ENCODE data around the gene FNIP2. TPM values are rescaled to one million over a fixed set of nuclear protein-coding genes. Genes with fewer than 3 reads are reported as not detected.
"Not testable (repeated sequence)": the region's sequence is repeated elsewhere in the genome, so short reads cannot be mapped to it uniquely, and the experiment has no call there.

FNIP2 gene
- total and polyA plus RNA-seq, 9 of the 15 experiments (the other 6 are each of a cell fraction or from before 2014, with no cell fraction given) = 1.7 to 15.5 (median 8.3) TPM

DNA sequence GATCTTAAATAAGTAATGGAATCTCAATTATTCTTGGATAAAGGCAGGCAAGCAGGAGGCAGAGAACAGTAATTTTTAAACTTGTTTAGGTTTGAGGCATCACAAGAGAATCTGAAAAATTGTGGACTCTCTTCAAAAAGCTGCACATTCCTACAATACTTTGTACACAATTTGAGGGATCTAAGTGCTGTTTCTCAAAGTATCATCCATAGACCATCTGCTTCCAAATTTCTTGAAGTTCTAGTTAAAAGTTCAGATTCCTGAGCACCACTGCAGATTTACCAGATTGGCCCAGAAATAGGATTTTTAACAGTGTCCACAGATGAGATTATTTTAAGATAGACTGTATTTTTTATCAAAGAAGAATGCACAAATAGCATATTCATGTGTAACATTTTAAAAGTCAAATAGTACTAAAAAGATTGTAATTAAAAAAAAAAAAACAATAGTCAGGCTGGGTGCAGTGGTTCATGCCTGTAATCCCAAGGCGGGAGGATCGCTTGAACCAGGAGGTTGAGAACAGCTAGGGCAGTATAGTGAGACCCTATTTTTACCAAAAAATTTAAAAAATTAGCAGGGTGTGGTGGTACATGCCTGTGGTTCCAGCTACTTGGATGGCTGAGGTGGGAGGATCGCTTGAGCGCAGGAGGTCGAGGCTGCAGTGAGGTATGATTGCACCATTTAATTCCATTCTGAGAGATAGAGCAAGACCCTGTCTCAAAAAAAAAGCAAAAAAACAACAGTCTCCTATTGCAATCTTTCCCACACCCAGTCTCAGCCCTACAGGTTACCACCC is 14.2 kb upstream of the FNIP2 start:
- H3K4me3 ChIP-seq = no peak overlapping the region
- peaks cover 0 to 3% of the 10 kb centered on the region in 2 experiments; a peak in 1 of 5 replicates for H3K4me1 ChIP-seq (replicated peaks in 1 of 2; ENCODE audit: control insufficient read depth in 2 of 2, insufficient read depth in 2 of 2, low read length in 2 of 2)
- no peak overlapping the region for H3K27ac ChIP-seq (ENCODE audit: extremely low read depth, low read depth, low read length)
- H3K9me1 ChIP-seq (ENCODE audit: control insufficient read depth, insufficient read depth, low read length) = no peaks in the 10 kb centered on the region
- H3K9ac ChIP-seq (ENCODE audit: insufficient read depth in 1 of 2, low read depth in 2 of 2, low read length in 2 of 2) = no peak overlapping the region
- intact Hi-C loops (cut with micrococcal nuclease) (no loop called here), in situ Hi-C loops (cut with MboI) (no loop called here)
- POLR2A ChIA-PET = interaction anchor here (0.6 to 1.5 kb wide), 2 partner anchors 9 to 57 kb away, joined by 4 read pairs; no protein-coding TSS in a partner anchor
- WGBS (ENCODE audit: insufficient coverage, low coverage, missing lambda C conversion rate) = 77% methylated on average over 5 of the region's 5 CpGs
- H3K4me2 ChIP-seq (ENCODE audit: insufficient read depth, low read length) = no peak overlapping the region
- FAIRE-seq = no peak
- no peaks in the 10 kb centered on the region for H4K20me1 ChIP-seq (replicated peaks; ENCODE audit: control insufficient read depth, insufficient read depth, low read length)
- no peaks in the 10 kb centered on the region for H3K27me3 ChIP-seq (ENCODE audit: control insufficient read depth in 2 of 2, insufficient read depth in 2 of 2, low read length in 2 of 2)
- CTCF ChIA-PET (ENCODE audit: low intra/inter-chr PET ratio) = no interaction called here
- DNase-seq (ENCODE audit: extremely low read depth in 1 of 4, low spot score in 3 of 4) = no peak
- H2AFZ ChIP-seq (ENCODE audit: low read depth, low read length) = no peak overlapping the region
- H3K79me2 ChIP-seq (ENCODE audit: control insufficient read depth, insufficient read depth, low read length) = no peaks in the 10 kb centered on the region
- H3K36me3 ChIP-seq (ENCODE audit: control insufficient read depth, insufficient read depth, low read length) = no peaks in the 10 kb centered on the region
- ATAC-seq = no peak
- TF ChIP-seq ZNF165 (CRISPR knock-in tag; IDR thresholded peaks at IDR 0.05; ENCODE audit: borderline replicate concordance) (no peak), MTA2 (IDR thresholded peaks at IDR 0.05; ENCODE audit: low read depth) (no peak), EP300 (IDR thresholded peaks at IDR 0.05; ENCODE audit: low read length) (no peak), SRSF9 (IDR thresholded peaks at IDR 0.05; ENCODE audit: borderline replicate concordance, low read depth, low read length) (no peak)
- TF ChIP-seq, protein P1, sequence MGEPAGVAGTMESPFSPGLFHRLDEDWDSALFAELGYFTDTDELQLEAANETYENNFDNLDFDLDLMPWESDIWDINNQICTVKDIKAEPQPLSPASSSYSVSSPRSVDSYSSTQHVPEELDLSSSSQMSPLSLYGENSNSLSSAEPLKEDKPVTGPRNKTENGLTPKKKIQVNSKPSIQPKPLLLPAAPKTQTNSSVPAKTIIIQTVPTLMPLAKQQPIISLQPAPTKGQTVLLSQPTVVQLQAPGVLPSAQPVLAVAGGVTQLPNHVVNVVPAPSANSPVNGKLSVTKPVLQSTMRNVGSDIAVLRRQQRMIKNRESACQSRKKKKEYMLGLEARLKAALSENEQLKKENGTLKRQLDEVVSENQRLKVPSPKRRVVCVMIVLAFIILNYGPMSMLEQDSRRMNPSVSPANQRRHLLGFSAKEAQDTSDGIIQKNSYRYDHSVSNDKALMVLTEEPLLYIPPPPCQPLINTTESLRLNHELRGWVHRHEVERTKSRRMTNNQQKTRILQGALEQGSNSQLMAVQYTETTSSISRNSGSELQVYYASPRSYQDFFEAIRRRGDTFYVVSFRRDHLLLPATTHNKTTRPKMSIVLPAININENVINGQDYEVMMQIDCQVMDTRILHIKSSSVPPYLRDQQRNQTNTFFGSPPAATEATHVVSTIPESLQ (CRISPR knock-in tag; IDR thresholded peaks at IDR 0.05) = no peak
- no TSS peak for BruUV-seq (replicated peaks)
- H3K9me3 ChIP-seq (replicated peaks; ENCODE audit: control insufficient read depth, insufficient read depth, low read depth, low read length) = no peaks in the 10 kb centered on the region

DNA sequence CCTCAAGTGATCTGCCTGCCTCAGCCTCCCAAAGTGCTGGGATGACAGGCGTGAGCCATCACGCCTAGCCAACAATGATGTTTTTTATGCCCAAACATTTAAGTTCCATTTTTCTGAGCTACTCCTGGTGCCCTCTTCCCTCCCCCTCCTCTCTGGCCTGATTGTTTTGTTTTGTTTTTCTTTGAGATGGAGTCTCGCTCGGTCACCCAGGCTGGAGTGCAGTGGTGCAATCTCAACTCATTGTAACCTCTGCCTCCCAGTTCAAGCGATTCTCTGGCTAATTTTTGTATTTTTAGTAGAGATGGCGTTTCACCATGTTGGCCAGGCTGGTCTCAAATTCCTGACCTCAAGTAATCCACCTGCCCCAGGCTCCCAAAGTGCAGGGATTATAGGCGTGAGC is 13.0 kb upstream of the FNIP2 start:
- FAIRE-seq; H3K9ac ChIP-seq (ENCODE audit: insufficient read depth in 1 of 2, low read depth in 2 of 2, low read length in 2 of 2); H3K79me2 ChIP-seq (ENCODE audit: control insufficient read depth, insufficient read depth, low read length); H3K4me3 ChIP-seq; BruUV-seq (replicated peaks); H3K4me1 ChIP-seq (replicated peaks in 1 of 2; ENCODE audit: control insufficient read depth in 2 of 2, insufficient read depth in 2 of 2, low read length in 2 of 2); H3K4me2 ChIP-seq (ENCODE audit: insufficient read depth, low read length); H3K27me3 ChIP-seq (ENCODE audit: control insufficient read depth in 2 of 2, insufficient read depth in 2 of 2, low read length in 2 of 2); in situ Hi-C loops (cut with MboI); H3K9me3 ChIP-seq (replicated peaks; ENCODE audit: control insufficient read depth, insufficient read depth, low read depth, low read length); H4K20me1 ChIP-seq (replicated peaks; ENCODE audit: control insufficient read depth, insufficient read depth, low read length); H2AFZ ChIP-seq (ENCODE audit: low read depth, low read length); DNase-seq (ENCODE audit: extremely low read depth in 1 of 4, low spot score in 3 of 4); intact Hi-C loops (cut with micrococcal nuclease); H3K36me3 ChIP-seq (ENCODE audit: control insufficient read depth, insufficient read depth, low read length); H3K27ac ChIP-seq (ENCODE audit: extremely low read depth, low read depth, low read length); H3K9me1 ChIP-seq (ENCODE audit: control insufficient read depth, insufficient read depth, low read length); CTCF ChIA-PET (ENCODE audit: low intra/inter-chr PET ratio); ATAC-seq: not testable (repeated sequence)
- WGBS (ENCODE audit: insufficient coverage, low coverage, missing lambda C conversion rate) = 31% methylated on average over 7 of the region's 7 CpGs
- POLR2A ChIA-PET = interaction anchor here (1.5 kb wide), 1 partner anchor 8 kb away, joined by 4 read pairs; no protein-coding TSS in a partner anchor

Data from K562 (cell line).